PC-3 (cell line): Measurements from ENCODE around the gene ARHGAP15.

Experiments used
- CTCF ChIP-seq: fragments of 300-600 bp; sonication (generic); conservative IDR thresholded peaks from 2 replicates; pipeline ENCODE4 v1.5.1; 2017; ENCODE audit warnings: antibody characterized with exemption, low read depth, mild to moderate bottlenecking, low read length
- EZH2 ChIP-seq: fragments of 300-600 bp; sonication (generic); IDR thresholded peaks from one replicate; pipeline ENCODE4 v1.6.1; 2017; ENCODE audit warnings: antibody characterized with exemption, mild to moderate bottlenecking, low read length; ENCODE audit not compliant: unreplicated experiment
- EZH2phosphoT487 ChIP-seq: fragments of 300-600 bp; sonication (generic); IDR thresholded peaks from 2 replicates; pipeline ENCODE4 v1.6.1; 2018; ENCODE audit warnings: mild to moderate bottlenecking, antibody characterized with exemption, low read length, borderline replicate concordance

- TF ChIP-seq CTCF (peak; percentile 58), EZH2 (no peak), EZH2phosphoT487 (no peak)
Observed at GRCh38 chr2:143513081-143513480, 383.9 kb downstream of the ARHGAP15 start.
